H1 (cell line): ENCODE data around the gene TMEM145. TPM values are rescaled to one million over a fixed set of nuclear protein-coding genes. Genes with fewer than 3 reads are reported as not detected.

ENCODE experiments used
- BRCA1 ChIP-seq: IDR thresholded peaks from 2 replicates; pipeline ENCODE4 v1.6.1; 2012; ENCODE audit warnings: low read depth, low read length, improper control_type of control experiment
- CHD2 ChIP-seq: IDR thresholded peaks from 2 replicates; pipeline ENCODE4 v1.6.1; 2012; ENCODE audit warnings: low read length, improper control_type of control experiment
- CTBP2 ChIP-seq: IDR thresholded peaks from 2 replicates; pipeline ENCODE4 v1.7.0; 2011; ENCODE audit warnings: borderline replicate concordance, mild to moderate bottlenecking, moderate library complexity, mixed read lengths, low read length; ENCODE audit not compliant: insufficient read depth, insufficient read length
- EGR1 ChIP-seq: IDR thresholded peaks from 2 replicates; pipeline ENCODE4 v1.6.1; 2011; ENCODE audit warnings: low read depth, low read length, borderline replicate concordance
- GTF2F1 ChIP-seq: IDR thresholded peaks from 2 replicates; pipeline ENCODE4 v1.6.1; 2012; ENCODE audit warnings: low read depth, low read length, improper control_type of control experiment, borderline replicate concordance
- HDAC2 ChIP-seq, 2 experiments: fragments of 300-600 bp in 1 of 2; sonication (generic) in 1 of 2; IDR thresholded peaks; 2 replicates each; pipeline ENCODE4 v1.6.1; 2011 to 2012; ENCODE audit warnings: low read depth in 2 of 2, low read length in 2 of 2, mild to moderate bottlenecking in 2 of 2, moderate library complexity in 2 of 2, borderline replicate concordance in 1 of 2, inconsistent platforms in 1 of 2
- HDAC6 ChIP-seq: IDR thresholded peaks from one replicate; pipeline ENCODE4 v1.7.1; 2012; ENCODE audit warnings: low read depth, mild to moderate bottlenecking, inconsistent platforms, low read length, moderate library complexity
- JUND ChIP-seq: IDR thresholded peaks from 2 replicates; pipeline ENCODE4 v1.6.1; 2011; ENCODE audit warnings: mild to moderate bottlenecking, improper control_type of control experiment, low read length
- KDM1A ChIP-seq: fragments of 200-600, 300-600 bp; sonication (generic); IDR thresholded peaks from 2 replicates; pipeline ENCODE4 v1.7.1; 2016; ENCODE audit warnings: mild to moderate bottlenecking, low read length, borderline replicate concordance
- POLR2A ChIP-seq, 2 experiments: IDR thresholded peaks; 1 replicate in 1 of 2; 2 replicates in 1 of 2; pipeline ENCODE4 v1.6.1; 2011; ENCODE audit warnings: low read depth in 2 of 2, low read length in 2 of 2, mild to moderate bottlenecking in 2 of 2; ENCODE audit errors: control extremely low read depth in 1 of 2
- POLR2AphosphoS5 ChIP-seq: IDR thresholded peaks from 2 replicates; pipeline ENCODE4 v1.6.1; 2011; ENCODE audit warnings: low read depth, low read length
- RAD21 ChIP-seq, 2 experiments: IDR thresholded peaks in 1 of 2; conservative IDR thresholded peaks in 1 of 2; 2 replicates each; pipeline ENCODE4 v1.6.1; 2011; ENCODE audit warnings: low read depth in 2 of 2, low read length in 2 of 2, improper control_type of control experiment in 1 of 2, inconsistent platforms in 1 of 2, mild to moderate bottlenecking in 1 of 2, moderate library complexity in 1 of 2
- SAP30 ChIP-seq: fragments of 300-600 bp; sonication (generic); IDR thresholded peaks from 2 replicates; pipeline ENCODE4 v1.7.1; 2012; ENCODE audit warnings: low read length, moderate library complexity, mild to moderate bottlenecking, inconsistent platforms; ENCODE audit not compliant: insufficient read depth, insufficient replicate concordance
- SP1 ChIP-seq: IDR thresholded peaks from 2 replicates; pipeline ENCODE4 v1.6.1; 2011; ENCODE audit warnings: low read depth, low read length
- SP2 ChIP-seq: IDR thresholded peaks from 2 replicates; pipeline ENCODE4 v1.6.1; 2012; ENCODE audit warnings: mild to moderate bottlenecking, low read length, inconsistent platforms
- SRF ChIP-seq: IDR thresholded peaks from 2 replicates; pipeline ENCODE4 v1.6.1; 2011; ENCODE audit warnings: mild to moderate bottlenecking, low read depth, low read length, moderate library complexity
- SUZ12 ChIP-seq: fragments of 200-600 bp; sonication (generic); IDR thresholded peaks from 2 replicates; pipeline ENCODE4 v1.6.1; 2012; ENCODE audit warnings: mild to moderate bottlenecking, inconsistent platforms, low read length, moderate library complexity, mixed read lengths
- TBP ChIP-seq: IDR thresholded peaks from 2 replicates; pipeline ENCODE4 v1.6.1; 2011; ENCODE audit warnings: low read depth, low read length, improper control_type of control experiment
- TCF12 ChIP-seq: IDR thresholded peaks from 2 replicates; pipeline ENCODE4 v1.6.1; 2011; ENCODE audit warnings: low read depth, mild to moderate bottlenecking, low read length
- YY1 ChIP-seq: IDR thresholded peaks from 2 replicates; pipeline ENCODE4 v1.6.1; 2011; ENCODE audit warnings: low read depth, mild to moderate bottlenecking, low read length
- polyA plus RNA-seq, 7 experiments: library from polyadenylated mRNA; depleted of rRNA in 3 of 7; stranded (reverse) in 5 of 7; unstranded in 2 of 7; fragments of >200 nt in 5 of 7; fragments of 200-250 nt in 2 of 7; gene quantifications; 1 replicate in 5 of 7; 2 replicates in 1 of 7; 4 replicates in 1 of 7; pipeline versions ENCODE4 v1.2.1 to v1.2.3, GENCODE V29; 2011 to 2013; ENCODE audit warnings: missing spikeins in 2 of 7, mixed read lengths in 2 of 7
- total RNA-seq: library from RNA; stranded (reverse); fragmentation: NEBNext Ultra II Directional; extraction: Animal tissue kit (Norgen Biotek cat#: 25700); gene quantifications from 2 replicates; pipeline ENCODE4 v1.2.1, GENCODE V29; 2021
- TF ChIP-seq, protein P1 (sequence below), 3 experiments: IDR thresholded peaks; 1 replicate in 2 of 3; 2 replicates in 1 of 3; pipeline versions ENCODE4 v1.5.1 to v1.6.1; 2011; ENCODE audit warnings: low read length in 3 of 3, mild to moderate bottlenecking in 3 of 3, inconsistent platforms in 2 of 3, low read depth in 1 of 3, moderate library complexity in 1 of 3; ENCODE audit not compliant: insufficient read depth in 1 of 3; ENCODE audit errors: control extremely low read depth in 1 of 3
- TF ChIP-seq, protein P2 (sequence below): IDR thresholded peaks from 2 replicates; pipeline ENCODE4 v1.6.1; 2011; ENCODE audit warnings: low read length, improper control_type of control experiment

TMEM145 gene
- total and polyA plus RNA-seq, 2 of the 8 experiments (the other 6 are each of a cell fraction or from before 2014, with no cell fraction given) = 2.3 to 4.7 TPM

DNA sequence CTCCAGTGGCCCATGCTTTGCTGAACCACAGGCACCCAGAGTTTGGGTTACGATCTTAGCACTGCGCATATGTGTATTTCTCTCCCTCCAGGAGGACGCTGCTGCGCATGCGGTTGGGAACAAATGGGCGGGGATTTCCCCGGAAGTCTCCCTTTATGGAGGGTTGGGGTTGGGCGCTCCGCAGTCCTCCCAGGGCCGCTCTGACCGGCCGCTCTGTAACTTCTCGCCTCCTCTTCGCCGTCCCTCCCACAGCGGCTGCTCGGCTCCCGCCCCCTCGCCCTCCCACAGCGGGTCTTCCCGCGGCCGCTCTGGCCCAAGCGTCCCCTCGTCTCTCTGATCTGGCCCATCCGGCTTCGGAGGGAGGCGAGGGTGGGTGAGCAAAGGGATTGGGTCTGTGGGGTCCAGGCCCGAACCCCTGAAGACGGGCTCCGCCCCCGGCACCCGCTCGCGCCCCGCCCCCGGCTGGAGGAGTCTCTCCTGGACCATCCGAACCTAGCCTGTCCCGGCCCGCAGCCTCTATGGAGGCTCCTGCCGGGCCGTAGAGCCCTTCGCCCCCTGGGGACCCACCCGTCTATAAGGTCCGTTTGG lies 12.3 kb downstream of the TMEM145 start, which contains the start of gene MEGF8 (continued):
- no peak for TF ChIP-seq HDAC2 (IDR thresholded peaks at IDR 0.05; ENCODE audit: borderline replicate concordance in 1 of 2, low read depth in 2 of 2, low read length in 2 of 2)
- peak; percentile 62 to 63; a peak in 3 of 4 replicates for TF ChIP-seq RAD21 (IDR thresholded peaks at IDR 0.05 in 1 of 2, conservative IDR thresholded peaks at IDR 0.05 in 1 of 2; ENCODE audit: low read depth in 2 of 2, low read length in 2 of 2)
- peak; percentile 93 for TF ChIP-seq SP2
- TF ChIP-seq TBP = peak; percentile 69
- TF ChIP-seq POLR2A (IDR thresholded peaks at IDR 0.05; ENCODE audit: control extremely low read depth in 1 of 2, low read depth in 2 of 2, low read length in 2 of 2) = peak in 1 of 2 experiments; percentile 69; a peak in 2 of 3 replicates
- TF ChIP-seq BRCA1 = no peak
- TF ChIP-seq SP1 = no peak; the same call in 1 of the 2 replicates
- TF ChIP-seq JUND = peak; percentile 5; the same call in 1 of the 2 replicates
- peak; percentile 62 for TF ChIP-seq POLR2AphosphoS5
- TF ChIP-seq EGR1 = peak; percentile 96
- TF ChIP-seq, protein P1, sequence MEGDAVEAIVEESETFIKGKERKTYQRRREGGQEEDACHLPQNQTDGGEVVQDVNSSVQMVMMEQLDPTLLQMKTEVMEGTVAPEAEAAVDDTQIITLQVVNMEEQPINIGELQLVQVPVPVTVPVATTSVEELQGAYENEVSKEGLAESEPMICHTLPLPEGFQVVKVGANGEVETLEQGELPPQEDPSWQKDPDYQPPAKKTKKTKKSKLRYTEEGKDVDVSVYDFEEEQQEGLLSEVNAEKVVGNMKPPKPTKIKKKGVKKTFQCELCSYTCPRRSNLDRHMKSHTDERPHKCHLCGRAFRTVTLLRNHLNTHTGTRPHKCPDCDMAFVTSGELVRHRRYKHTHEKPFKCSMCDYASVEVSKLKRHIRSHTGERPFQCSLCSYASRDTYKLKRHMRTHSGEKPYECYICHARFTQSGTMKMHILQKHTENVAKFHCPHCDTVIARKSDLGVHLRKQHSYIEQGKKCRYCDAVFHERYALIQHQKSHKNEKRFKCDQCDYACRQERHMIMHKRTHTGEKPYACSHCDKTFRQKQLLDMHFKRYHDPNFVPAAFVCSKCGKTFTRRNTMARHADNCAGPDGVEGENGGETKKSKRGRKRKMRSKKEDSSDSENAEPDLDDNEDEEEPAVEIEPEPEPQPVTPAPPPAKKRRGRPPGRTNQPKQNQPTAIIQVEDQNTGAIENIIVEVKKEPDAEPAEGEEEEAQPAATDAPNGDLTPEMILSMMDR (IDR thresholded peaks at IDR 0.05; ENCODE audit: control extremely low read depth in 1 of 3, insufficient read depth in 1 of 3, low read depth in 1 of 3, low read length in 3 of 3) = peak; percentile 71 to 95 (median 81)
- no peak for TF ChIP-seq SAP30
- TF ChIP-seq SRF = peak; percentile 91
- TF ChIP-seq, protein P2, sequence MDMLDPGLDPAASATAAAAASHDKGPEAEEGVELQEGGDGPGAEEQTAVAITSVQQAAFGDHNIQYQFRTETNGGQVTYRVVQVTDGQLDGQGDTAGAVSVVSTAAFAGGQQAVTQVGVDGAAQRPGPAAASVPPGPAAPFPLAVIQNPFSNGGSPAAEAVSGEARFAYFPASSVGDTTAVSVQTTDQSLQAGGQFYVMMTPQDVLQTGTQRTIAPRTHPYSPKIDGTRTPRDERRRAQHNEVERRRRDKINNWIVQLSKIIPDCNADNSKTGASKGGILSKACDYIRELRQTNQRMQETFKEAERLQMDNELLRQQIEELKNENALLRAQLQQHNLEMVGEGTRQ = no peak
- TF ChIP-seq SUZ12 = no peak
- no peak for TF ChIP-seq CTBP2
- TF ChIP-seq CHD2 = no peak
- no peak for TF ChIP-seq YY1
- TF ChIP-seq TCF12 = no peak
- TF ChIP-seq KDM1A = no peak
- no peak for TF ChIP-seq HDAC6
- 0 out of 2 replicates have a peak, but pooled peaks have one; percentile 23 for TF ChIP-seq GTF2F1
